Right lobe of liver (tissue), 6 donors: Measurements from ENCODE around the gene HSD17B8. TPM values are rescaled to one million over a fixed set of nuclear protein-coding genes. Genes with fewer than 3 reads are reported as not detected.

Experiments used
- ATAC-seq, 4 donors: fragments of 200-7000 bp; cut with Tn5 transposase; one replicate each; pipeline ENCODE4 v1.9.1; 2020; ENCODE audit warnings: mild to moderate bottlenecking in 4 of 4, moderate library complexity in 4 of 4
- DNase-seq, 3 donors: peaks; one replicate each; pipeline ENCODE4 v3.0.0-alpha.2; 2020
- H3K27ac ChIP-seq, 3 donors: fragments of 200-600 bp; one replicate each; pipeline ENCODE4 v1.8.0; 2022
- H3K27me3 ChIP-seq, 2 donors: fragments of 200-600 bp; one replicate each; pipeline ENCODE4 v1.8.0; 2022
- H3K36me3 ChIP-seq, 4 donors: fragments of 200-600 bp; sonication (generic) in 1 of 4; one replicate each; pipeline versions ENCODE4 v1.5.1 to v1.8.0; 2017 to 2022; ENCODE audit warnings: control low read depth in 1 of 4
- H3K4me1 ChIP-seq, 4 donors: fragments of 200-600 bp; sonication (generic) in 1 of 4; one replicate each; pipeline versions ENCODE4 v1.5.1 to v1.8.0; 2017 to 2022; ENCODE audit warnings: control low read depth in 1 of 4
- H3K4me3 ChIP-seq, 3 donors: fragments of 200-600 bp; one replicate each; pipeline ENCODE4 v1.8.0; 2022
- H3K9me3 ChIP-seq, 4 donors: fragments of 200-600 bp; sonication (generic) in 1 of 4; one replicate each; pipeline versions ENCODE4 v1.5.1 to v1.8.0; 2017 to 2022; ENCODE audit warnings: control low read depth in 1 of 4
- POLR2A ChIP-seq: fragments of 450-650 bp; IDR thresholded peaks from one replicate; pipeline ENCODE4 v1.6.1; 2017; ENCODE audit warnings: antibody characterized with exemption, mild to moderate bottlenecking
- WGBS: methylation state at CpG from one replicate; pipeline ENCODE4 v1.1.6; 2018; ENCODE audit warnings: low coverage, low lambda C conversion rate; ENCODE audit not compliant: insufficient coverage; ENCODE audit errors: missing lambda C conversion rate; 5-methylcytosine and 5-hydroxymethylcytosine counted together
- intact Hi-C, 2 donors: fragments of 100-400 bp; cut with DNase I; formaldehyde crosslinking; loops; one replicate each; pipeline versions ENCODE4 v1.11.2 to v1.14.1; 2022
- total RNA-seq, 6 experiments: library from RNA; depleted of rRNA in 2 of 6; stranded (reverse); fragments of >200 nt in 2 of 6; fragmentation: NEBNext Ultra II Directional in 3 of 6; extraction: Animal tissue kit (Norgen Biotek cat#: 25700) in 3 of 6; gene quantifications; one replicate each; pipeline versions ENCODE4 v1.1.0 to v1.2.4, GENCODE V29; 2016 to 2023
- TF ChIP-seq, protein P1 (sequence below), 4 donors: fragments of 200-600 bp in 3 of 4; fragments of 450-650 bp in 1 of 4; IDR thresholded peaks; one replicate each; pipeline versions ENCODE4 v1.5.1 to v1.8.0; 2016 to 2022; ENCODE audit warnings: antibody characterized with exemption in 4 of 4, mild to moderate bottlenecking in 2 of 4
- donor health status: DM: no; HTN: yes; CAD: no.
- donor health status: DM: no; HTN: no; CAD: no.
- donor health status: DM: no; HTN: no; CAD: no.
- donor health status: DM: no; HTN: yes; CAD: no.
- donor health status: DM: no; HTN: yes; CAD: no.

Gene HSD17B8
- total RNA-seq, 6 experiments from 2014 or later: 14.3 to 39.8 (median 33.8) TPM

DNA sequence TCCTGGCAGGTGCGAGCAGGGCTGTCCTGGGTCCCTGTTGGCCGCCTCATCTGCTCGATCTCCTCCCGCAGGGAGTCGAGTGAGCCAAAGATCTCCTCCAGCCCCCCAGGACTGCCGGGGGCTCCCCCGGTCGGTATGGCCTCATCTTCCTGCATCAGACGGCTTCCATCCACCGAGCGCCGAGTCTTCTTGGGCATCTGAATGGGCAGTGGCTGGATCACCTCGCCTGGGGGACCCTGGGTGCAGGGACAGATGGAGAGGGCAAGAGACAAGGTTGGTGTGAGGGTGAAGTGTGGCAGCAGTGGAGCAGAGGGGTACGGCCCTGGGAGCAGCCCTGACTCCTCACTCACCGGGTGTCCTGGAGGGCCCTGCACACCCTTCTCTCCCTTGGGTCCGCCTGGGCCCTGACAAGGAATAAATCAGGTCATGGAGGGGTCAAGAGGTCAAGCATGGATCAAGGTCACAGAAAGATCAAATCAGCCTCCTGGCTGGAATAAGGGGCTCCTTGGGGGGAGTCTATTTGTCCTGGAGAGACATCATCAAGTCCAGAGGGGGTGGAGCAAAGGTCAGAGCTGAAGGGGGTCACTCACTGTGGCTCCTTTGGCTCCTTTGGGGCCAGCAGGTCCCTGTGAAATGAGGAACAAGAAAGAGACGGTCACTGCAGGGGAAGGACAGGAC lies 38.7 kb upstream of the HSD17B8 start:
- no peak overlapping the region for H3K4me3 ChIP-seq
- H3K36me3 ChIP-seq: no peaks in the 10 kb centered on the region
- WGBS: 78% methylated on average over 5 of the region's 17 CpGs
- no peaks in the 10 kb centered on the region for H3K27me3 ChIP-seq
- peaks cover 0 to 4% (median 0%) of the 10 kb centered on the region in 4 donors for H3K4me1 ChIP-seq
- no peak overlapping the region for H3K27ac ChIP-seq
- ATAC-seq (no peak), DNase-seq (no peak)
- no peak for TF ChIP-seq POLR2A
- TF ChIP-seq, protein P1, sequence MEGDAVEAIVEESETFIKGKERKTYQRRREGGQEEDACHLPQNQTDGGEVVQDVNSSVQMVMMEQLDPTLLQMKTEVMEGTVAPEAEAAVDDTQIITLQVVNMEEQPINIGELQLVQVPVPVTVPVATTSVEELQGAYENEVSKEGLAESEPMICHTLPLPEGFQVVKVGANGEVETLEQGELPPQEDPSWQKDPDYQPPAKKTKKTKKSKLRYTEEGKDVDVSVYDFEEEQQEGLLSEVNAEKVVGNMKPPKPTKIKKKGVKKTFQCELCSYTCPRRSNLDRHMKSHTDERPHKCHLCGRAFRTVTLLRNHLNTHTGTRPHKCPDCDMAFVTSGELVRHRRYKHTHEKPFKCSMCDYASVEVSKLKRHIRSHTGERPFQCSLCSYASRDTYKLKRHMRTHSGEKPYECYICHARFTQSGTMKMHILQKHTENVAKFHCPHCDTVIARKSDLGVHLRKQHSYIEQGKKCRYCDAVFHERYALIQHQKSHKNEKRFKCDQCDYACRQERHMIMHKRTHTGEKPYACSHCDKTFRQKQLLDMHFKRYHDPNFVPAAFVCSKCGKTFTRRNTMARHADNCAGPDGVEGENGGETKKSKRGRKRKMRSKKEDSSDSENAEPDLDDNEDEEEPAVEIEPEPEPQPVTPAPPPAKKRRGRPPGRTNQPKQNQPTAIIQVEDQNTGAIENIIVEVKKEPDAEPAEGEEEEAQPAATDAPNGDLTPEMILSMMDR (IDR thresholded peaks at IDR 0.05): no peak
- no peaks in the 10 kb centered on the region for H3K9me3 ChIP-seq
- intact Hi-C loops: loop anchor here (5.0 to 10.0 kb wide), 2 partner anchors 79 to 82 kb away; no protein-coding TSS in a partner anchor

DNA sequence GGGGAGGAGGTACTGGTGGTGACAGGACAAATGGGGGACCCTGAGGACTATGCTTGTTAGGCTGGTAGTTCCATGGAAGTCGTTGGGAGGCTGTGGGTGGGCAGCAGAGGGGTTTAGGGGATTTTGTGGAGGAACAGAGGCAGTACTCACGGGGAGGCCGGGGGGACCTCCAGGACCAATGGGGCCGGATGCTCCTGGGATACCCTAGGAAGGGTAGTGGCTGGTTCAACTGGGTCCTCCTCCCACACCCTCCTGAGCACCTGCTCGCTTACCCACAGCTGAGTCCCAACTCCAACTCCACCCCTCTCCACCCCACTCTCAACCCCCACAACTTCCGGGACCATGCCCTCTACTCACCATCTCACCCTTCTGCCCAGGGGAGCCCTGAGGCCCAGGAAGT lies 38.1 kb upstream of the HSD17B8 start:
- Histone ChIP-seq H3K27me3 (no peaks in the 10 kb centered on the region), H3K36me3 (no peaks in the 10 kb centered on the region), H3K4me3 (no peak overlapping the region), H3K27ac (no peak overlapping the region), H3K9me3 (no peaks in the 10 kb centered on the region), H3K4me1 (peaks cover 0 to 4% (median 0%) of the 10 kb centered on the region in 4 donors)
- ATAC-seq (no peak), DNase-seq (no peak)
- no CpG with 5 or more reads among the region's 6 CpGs for WGBS
- intact Hi-C loops: loop anchor here (5.0 to 10.0 kb wide), 2 partner anchors 78 to 81 kb away; no protein-coding TSS in a partner anchor
- TF ChIP-seq, protein P1 (IDR thresholded peaks at IDR 0.05): no peak
- TF ChIP-seq POLR2A: no peak

DNA sequence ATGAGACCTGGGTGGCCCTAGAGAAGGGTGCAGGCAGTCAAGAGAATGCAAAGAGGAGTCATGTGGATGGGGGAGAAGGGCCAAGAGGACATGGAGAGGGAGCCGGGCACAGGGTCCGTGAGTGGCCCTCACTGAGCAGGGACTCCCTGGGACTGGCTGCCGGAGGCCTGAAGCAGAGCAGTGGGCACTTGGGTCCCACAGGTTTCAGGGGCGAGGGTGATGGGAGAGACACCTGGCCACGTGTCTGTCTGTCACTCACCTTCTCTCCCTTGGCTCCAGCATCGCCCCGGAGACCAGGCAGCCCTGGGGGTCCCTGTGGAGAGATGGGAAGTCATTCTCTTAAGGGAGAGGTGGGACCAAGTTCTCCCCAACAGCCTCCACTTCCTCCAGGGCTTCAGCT lies 37.6 kb upstream of the HSD17B8 start:
- intact Hi-C loops: loop anchor here (5.0 to 10.0 kb wide), 2 partner anchors 78 to 80 kb away; no protein-coding TSS in a partner anchor
- no peak for TF ChIP-seq POLR2A
- TF ChIP-seq, protein P1 (IDR thresholded peaks at IDR 0.05): no peak
- ATAC-seq: no peak
- no peak overlapping the region for H3K4me3 ChIP-seq
- peak in 1 of 3 donors; percentile 35 for DNase-seq
- H3K36me3 ChIP-seq: no peaks in the 10 kb centered on the region
- H3K9me3 ChIP-seq: no peaks in the 10 kb centered on the region
- H3K27me3 ChIP-seq: no peaks in the 10 kb centered on the region
- peaks cover 0 to 2% (median 0%) of the 10 kb centered on the region in 4 donors for H3K4me1 ChIP-seq
- H3K27ac ChIP-seq: no peak overlapping the region
- 60% methylated on average over 1 of the region's 7 CpGs for WGBS

DNA sequence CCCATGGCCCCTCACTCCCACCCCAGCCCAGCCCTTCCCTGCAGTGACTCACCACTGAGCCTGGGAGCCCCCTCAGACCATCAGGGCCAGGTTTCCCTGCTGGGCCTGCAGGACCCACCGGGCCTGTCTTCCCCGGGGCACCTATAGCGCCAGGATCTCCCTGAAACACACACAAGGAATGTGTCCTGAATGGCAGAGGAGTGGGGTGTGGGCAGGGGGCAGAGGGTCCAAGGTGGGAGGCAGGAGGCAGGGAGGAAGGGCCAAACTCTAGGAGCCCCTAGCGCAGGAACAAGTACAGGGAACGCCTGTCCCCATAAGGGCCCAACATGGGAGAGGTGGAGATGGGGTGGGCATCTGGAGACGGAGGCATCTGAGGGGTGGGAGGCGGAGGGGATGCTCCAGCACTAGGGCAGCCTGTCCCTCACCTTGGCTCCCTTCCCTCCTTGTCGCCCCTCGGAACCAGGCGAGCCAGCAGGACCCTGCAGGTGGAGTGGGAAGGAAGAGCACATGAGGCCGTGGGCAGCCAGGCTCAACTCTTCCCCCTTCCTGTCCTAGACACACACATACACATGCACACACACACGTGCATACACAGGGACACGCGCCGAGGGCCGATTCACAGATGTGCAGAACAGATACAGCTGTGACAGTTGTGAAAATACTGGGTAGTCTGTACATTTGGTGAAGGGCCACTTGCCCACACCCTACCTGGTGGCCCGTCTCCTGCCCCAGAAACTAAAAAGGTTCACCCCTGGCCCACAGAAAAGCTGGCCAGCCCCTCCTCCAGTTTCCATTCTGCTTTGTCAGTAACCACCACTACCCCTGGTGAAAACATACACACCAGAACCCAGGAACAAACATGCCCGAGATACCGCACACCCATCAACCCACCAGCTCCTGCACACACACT lies 36.8 kb upstream of the HSD17B8 start:
- H3K27me3 ChIP-seq: no peaks in the 10 kb centered on the region
- no peak for ATAC-seq
- H3K36me3 ChIP-seq: no peaks in the 10 kb centered on the region
- no peak for TF ChIP-seq POLR2A
- TF ChIP-seq, protein P1 (IDR thresholded peaks at IDR 0.05): no peak
- 76% methylated on average over 3 of the region's 19 CpGs for WGBS
- no peak overlapping the region for H3K27ac ChIP-seq
- H3K4me1 ChIP-seq: no peaks in the 10 kb centered on the region
- no peak overlapping the region for H3K4me3 ChIP-seq
- peak in 1 of 3 donors; percentile 36 for DNase-seq
- intact Hi-C loops: loop anchor here (5.0 to 10.0 kb wide), 2 partner anchors 77 to 80 kb away; no protein-coding TSS in a partner anchor
- H3K9me3 ChIP-seq: no peaks in the 10 kb centered on the region
